Body of pancreas (tissue), 4 donors: ENCODE results near the gene CDAN1.

Experiments used
- POLR2A ChIP-seq, 3 donors: fragments of 450-650 bp; IDR thresholded peaks; one replicate each; pipeline ENCODE4 v1.6.1; 2016; ENCODE audit warnings: antibody characterized with exemption in 3 of 3, mild to moderate bottlenecking in 2 of 3
- TF ChIP-seq, protein P1 (sequence below), 7 experiments: fragments of 450-650 bp in 4 of 7; fragments of 200-600 bp in 3 of 7; sonication (generic) in 3 of 7; IDR thresholded peaks; one replicate each; pipeline ENCODE4 v1.5.1; 2016 to 2019; ENCODE audit warnings: antibody characterized with exemption in 7 of 7

DNA sequence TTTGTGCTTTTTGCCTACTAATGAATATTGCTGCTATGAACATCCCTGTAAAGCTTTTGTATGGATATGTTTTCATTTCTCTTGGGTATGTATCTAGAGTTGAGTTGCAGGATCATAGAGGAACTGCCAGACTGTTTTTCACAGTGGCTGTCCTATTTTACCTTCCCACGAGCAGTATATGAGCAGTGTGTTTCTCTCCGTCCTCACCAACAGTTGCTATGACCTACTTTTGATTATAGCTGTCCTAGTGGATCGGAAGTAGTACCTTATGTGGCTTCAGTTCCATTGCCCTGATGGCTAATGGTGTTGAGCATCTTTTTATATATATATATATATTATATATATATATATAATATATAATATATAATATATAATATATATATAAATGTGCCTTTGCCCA lies 25.2 kb downstream of the CDAN1 start:
- TF ChIP-seq, protein P1, sequence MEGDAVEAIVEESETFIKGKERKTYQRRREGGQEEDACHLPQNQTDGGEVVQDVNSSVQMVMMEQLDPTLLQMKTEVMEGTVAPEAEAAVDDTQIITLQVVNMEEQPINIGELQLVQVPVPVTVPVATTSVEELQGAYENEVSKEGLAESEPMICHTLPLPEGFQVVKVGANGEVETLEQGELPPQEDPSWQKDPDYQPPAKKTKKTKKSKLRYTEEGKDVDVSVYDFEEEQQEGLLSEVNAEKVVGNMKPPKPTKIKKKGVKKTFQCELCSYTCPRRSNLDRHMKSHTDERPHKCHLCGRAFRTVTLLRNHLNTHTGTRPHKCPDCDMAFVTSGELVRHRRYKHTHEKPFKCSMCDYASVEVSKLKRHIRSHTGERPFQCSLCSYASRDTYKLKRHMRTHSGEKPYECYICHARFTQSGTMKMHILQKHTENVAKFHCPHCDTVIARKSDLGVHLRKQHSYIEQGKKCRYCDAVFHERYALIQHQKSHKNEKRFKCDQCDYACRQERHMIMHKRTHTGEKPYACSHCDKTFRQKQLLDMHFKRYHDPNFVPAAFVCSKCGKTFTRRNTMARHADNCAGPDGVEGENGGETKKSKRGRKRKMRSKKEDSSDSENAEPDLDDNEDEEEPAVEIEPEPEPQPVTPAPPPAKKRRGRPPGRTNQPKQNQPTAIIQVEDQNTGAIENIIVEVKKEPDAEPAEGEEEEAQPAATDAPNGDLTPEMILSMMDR (IDR thresholded peaks at IDR 0.05): no peak
- no peak for TF ChIP-seq POLR2A (IDR thresholded peaks at IDR 0.05)
